A673 (cell line): ENCODE results near the gene C3orf20.

Experiments
- CTCF ChIP-seq: fragments of 300-800, 200-600 bp; sonication (generic); conservative IDR thresholded peaks from 2 replicates; pipeline ENCODE4 v1.5.1; 2017; ENCODE audit warnings: low read depth, mild to moderate bottlenecking, antibody characterized with exemption, low read length, moderate library complexity, mixed read lengths
- EZH2 ChIP-seq: fragments of 200-600 bp; sonication (generic); IDR thresholded peaks from 2 replicates; pipeline ENCODE4 v1.6.1; 2017; ENCODE audit warnings: borderline replicate concordance, low read depth, mild to moderate bottlenecking, mixed read lengths, antibody characterized with exemption, low read length; ENCODE audit not compliant: poor library complexity, severe bottlenecking

GRCh38 chr3:14765060-14765400 is 90.1 kb downstream of the C3orf20 start:
- TF ChIP-seq CTCF (no peak), EZH2 (no peak)
